Activated T-cell treated with anti-CD3 and anti-CD28 coated beads, Interleukin-2, amount 50 U/mL, for 48 hours (primary cell): Measurements from ENCODE around the gene PPP2R5C.

ENCODE experiments used
- DNase-seq, 2 experiments: peaks; one replicate each; pipeline ENCODE4 v3.0.0-alpha.2; 2020

The PPP2R5C gene

GRCh38 chr14:101972126-101972866 is 210.8 kb downstream of the PPP2R5C start:
- DNase-seq = no peak

- no peak for DNase-seq
Observed at GRCh38 chr14:101973356-101973755, 211.8 kb downstream of the PPP2R5C start.

GRCh38 chr14:101975231-101975630 is 213.7 kb downstream of the PPP2R5C start:
- no peak for DNase-seq
